ENCODE measurements around the gene SUCNR1.
"Not testable (repeated sequence)": the region's sequence is repeated elsewhere in the genome, so short reads cannot be mapped to it uniquely, and the experiment has no call there.

Gene SUCNR1

DNA sequence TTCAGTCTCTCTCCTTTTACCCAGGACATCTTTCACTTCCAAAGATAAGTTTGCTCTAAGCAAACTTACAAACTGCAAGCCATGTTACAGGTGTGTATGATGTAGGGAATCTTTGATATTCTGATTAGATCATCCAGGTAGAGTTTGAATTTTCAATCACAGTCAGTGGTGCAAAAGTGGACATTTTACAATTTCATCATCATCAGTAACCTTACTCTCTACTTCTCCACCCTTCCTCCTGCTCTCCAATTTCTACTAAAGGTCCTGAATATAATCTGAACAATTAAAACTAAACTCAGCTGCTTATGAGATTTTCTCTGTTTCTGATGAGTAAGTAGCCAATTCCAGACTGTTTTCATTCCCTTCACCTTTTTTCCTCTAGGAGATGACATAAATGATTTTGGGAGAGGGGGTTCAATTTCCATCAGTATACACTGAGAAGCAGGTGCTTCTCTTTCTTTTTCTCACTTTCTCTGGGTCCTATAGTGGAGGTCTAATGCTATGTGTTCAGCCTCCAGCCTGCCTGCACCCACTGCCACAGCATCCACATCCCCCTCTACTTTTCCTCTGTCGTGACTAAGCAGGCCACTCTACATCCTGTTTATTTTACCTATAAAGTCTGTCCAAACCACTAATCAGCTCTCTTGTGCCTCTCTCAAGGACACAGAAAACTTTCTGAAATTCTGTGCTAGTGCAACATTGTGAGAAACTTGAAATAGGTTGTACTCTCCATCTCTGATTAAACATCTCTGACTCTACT, 27.6 kb downstream of the SUCNR1 start:
- DNase-seq (ENCODE audit: low spot score) = no peak

DNA sequence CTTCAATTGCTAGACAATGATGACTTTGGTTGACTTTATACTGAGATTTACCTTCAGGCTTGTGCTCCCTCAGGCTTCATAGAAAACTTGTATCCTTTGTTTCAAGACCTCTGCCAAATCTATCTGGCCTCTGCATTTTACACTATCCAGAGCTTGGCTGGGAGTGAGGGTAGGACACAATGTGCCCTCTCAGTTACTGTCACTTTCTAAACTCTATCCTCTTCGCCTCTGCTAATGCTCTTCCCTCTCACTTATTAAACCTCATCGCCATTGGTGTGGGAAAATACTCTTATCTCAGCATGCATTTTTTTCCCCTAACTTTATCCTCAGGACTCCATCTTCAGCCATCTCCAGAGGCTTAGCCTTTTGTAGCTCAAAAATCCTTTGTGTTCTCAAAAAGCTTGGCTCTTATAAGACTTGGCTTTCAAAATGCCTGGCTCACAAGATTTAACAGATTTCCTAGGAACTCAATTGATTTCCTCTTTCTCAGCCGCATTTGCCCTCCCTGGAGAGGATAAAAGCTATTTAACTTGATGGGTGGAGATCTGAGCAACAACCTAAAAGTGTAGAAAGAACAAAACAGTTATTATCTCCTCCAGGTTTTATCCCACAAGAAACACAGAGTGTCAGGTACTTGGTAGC, 28.3 kb downstream of the SUCNR1 start:
- DNase-seq (ENCODE audit: low spot score) = no peak

DNA sequence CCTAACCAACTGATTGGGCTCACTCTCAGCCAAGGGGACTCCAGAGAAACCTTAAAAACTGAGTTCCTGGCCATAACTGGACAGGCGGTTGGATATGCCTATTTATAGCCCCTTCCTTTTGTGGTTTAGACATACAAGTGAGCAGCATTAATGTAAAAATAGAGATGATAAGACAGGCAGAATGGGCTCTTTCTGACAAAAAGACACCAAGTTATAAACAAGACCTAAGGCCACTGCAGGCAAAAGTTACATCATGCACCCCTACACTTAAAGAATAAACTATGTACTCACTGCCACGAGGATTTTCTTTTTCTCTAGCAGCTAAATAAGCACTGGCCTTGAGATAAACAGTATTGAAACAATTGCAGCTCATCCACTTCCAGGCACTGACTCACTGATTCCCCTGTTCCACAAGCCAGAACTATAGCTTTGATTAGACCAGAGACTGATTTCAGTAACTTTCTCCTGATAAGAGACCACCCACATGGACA, 30.1 kb downstream of the SUCNR1 start:
- DNase-seq (ENCODE audit: low spot score) = no peak

DNA sequence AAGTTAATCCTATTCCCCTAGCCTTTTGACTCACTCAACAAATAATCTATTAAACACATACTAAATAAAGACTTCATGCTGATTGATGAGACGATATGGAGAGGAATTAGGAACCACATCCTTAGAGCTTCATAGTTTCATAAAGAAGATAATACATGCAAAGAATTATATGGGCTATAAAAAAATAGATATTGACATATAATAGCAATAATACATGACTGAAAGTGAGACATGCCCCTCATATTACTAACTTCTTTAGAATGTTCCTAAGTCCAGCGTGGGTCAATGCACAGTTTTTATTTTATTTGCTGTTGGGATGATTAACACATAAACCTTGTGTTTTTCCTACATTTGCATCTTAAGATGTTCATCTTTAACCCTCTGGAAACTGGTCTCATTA, 32.2 kb downstream of the SUCNR1 start:
- no peak for DNase-seq (ENCODE audit: low spot score)

DNA sequence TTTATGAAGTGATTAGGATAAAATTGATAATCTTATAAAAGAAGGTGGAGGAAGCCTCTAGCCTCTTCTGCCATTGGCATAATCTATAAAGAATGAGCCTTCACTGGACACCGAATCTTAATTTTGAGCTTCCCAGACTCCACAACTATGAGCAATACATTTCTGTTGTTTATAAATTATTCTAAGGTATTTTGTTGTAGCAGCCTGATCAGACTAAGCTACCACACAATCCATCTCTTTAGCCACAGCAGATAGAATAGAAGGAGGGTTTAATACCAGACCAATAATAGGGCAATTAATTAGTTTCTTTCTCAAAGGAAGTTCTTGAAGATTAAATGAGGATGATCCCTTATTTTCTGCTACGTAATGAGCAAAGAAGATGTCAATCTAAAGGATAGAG, 33.3 kb downstream of the SUCNR1 start:
- DNase-seq (ENCODE audit: low spot score) = no peak

DNA sequence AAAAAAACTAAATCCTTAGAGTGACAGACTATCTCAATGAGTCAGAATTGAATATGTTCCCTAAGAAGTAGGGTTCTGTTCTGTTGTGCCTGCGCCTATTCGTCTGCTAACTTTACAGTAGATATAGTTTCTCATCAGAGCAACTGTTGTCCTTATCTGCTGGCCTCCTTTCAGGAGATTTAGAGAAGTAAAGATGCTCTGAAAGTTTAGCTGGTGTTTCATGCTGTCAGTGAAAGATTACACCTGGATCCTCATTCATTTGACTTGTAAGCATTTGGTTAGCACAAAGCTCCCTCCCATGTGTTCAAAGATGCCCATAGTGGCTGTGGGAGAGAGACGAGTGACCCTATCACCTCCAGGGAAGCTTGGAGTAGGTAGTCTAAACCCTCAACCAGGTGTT, 35.0 kb downstream of the SUCNR1 start:
- no peak for DNase-seq (ENCODE audit: low spot score)

DNA sequence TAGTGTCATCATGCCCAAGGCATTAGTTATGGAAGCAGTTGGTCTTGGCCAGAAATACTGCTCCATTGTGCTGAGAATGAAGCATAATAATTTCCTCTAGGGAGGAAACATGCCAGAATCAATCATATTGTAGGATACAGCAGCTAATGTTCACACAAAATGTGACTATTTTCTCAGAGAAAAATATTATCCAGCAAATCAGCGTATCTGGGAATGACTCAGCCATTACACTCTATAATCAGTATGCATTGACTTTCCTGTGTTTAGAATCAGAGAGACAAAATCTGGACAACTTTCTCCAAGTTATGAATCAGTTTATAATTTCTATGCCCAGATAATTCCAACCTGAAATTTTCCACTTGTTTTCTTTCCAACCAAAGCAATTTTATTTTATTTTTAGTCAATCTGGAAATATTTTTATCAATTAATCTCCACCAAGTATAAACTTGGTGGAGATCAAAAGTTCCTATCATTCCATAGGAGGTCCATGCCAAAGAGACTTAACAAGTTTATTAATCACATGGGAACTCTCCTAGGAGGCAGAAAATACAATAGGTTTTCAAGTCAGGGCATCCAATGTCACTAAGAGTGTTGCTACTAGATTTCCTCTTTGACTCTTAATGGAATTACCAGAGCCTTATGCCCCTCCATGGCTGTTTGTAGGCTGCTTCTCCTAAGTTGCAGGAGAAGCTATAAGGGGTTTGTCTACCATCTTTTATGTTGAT, 36.4 kb downstream of the SUCNR1 start:
- DNase-seq (ENCODE audit: low spot score) = no peak

DNA sequence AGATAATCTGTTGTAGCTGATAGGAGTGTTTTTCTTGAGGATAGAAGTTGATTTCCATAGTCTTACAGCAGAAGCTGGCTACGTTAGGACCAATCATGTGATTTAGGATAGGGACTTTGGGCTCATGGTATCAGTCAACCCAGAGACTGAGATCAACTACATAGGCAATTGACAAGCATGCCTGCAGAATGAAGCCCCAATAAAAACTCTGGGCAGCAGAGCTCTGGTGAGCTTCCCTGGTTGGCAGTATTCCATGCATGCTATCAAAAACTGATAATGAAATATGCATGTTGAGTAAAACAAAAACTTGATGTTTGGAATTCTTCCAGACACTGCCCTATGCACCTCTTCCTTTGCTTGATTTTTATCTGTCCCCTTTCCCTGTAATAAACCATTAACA, 38.0 kb downstream of the SUCNR1 start:
- no peak for DNase-seq (ENCODE audit: low spot score)

DNA sequence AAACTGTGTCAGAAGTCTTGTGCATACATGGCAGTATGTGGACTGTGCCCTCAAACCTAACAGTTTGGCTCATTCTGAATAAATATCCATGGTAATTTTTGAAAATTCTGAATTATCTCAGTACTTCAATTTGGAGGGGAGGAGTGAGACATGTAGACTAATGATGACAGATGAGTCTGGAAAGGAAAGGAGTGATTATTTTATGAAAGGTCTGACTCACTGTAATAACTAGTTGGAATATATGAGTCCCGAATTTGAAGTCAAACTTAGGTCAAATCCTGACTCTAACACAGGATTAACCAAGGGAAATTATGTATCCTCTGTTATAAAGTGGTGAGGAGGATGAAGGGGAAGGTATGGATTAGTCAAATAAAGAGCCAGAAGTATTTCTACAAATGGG, 38.6 kb downstream of the SUCNR1 start:
- peak; percentile 36 for DNase-seq (ENCODE audit: low spot score)

DNA sequence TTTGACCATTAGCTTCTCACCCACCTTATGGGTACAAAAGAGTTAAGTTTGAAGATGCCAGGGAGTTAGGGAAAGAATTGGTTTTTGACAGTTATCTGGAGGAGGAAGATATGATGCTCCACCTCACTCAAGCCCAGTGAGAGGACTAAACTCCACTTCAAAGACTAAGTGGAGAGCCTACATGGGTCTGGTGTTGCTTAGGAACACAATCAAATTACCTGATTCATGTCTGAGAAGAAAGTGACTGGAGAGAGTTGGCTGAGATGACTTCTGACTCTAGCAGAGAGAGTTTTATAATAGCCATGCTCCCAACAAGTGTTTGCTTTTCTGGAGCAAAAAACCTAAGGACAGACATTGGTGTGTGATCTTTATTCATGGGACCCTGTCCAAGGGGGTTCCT, 43.3 kb downstream of the SUCNR1 start:
- DNase-seq (ENCODE audit: low spot score) = no peak

DNA sequence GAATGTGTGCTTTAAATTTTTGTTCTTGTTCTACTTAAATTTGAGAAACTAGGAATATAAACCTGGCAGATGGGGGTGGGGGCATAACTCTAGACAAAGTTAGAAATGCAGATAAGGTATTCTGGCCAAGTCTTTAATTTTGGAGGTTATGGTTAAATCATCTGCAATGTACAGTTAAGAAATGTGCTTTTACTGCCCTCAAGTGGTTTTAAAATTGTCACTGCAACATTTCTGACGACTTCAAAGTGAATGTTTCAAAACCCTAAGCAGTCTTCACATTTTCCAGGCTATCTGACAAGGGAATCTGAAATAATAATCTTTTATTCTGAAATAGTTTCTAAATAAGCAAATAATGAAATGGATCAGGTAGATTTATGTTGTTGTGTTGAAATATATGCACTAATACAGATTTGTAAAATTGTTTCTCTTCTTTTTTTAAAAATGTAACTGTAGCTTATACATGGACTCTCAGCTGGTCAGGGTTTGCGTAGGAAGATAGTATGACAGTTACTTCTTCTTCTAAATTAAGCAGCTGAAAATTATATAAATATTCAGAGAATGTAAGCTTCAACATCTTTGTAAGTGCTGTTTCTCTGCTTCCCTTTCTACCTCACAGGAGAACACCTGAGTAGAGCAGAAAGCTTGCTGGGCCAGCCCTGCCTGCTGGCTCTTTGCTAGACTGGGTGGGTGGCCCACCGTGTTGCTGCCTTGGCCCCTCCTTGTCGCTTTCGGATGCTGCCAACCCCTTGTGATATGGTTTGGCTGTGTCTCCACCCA, 45.0 kb downstream of the SUCNR1 start:
- DNase-seq (ENCODE audit: low spot score) = no peak

DNA sequence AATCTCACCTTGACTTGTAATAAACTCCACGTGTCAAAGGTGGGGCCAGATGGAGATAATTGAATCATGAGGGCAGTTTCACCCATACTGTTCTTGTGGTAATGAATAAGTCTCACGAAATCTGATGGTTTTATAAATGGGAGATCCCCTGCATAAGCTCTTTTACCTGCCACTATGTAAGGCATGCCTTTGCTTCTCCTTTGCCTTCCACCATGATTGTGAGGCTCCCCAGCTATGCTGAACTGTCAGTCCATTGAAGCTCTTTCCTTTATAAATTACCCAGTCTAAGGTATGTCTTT, 45.5 kb downstream of the SUCNR1 start:
- no peak for DNase-seq (ENCODE audit: low spot score)

DNA sequence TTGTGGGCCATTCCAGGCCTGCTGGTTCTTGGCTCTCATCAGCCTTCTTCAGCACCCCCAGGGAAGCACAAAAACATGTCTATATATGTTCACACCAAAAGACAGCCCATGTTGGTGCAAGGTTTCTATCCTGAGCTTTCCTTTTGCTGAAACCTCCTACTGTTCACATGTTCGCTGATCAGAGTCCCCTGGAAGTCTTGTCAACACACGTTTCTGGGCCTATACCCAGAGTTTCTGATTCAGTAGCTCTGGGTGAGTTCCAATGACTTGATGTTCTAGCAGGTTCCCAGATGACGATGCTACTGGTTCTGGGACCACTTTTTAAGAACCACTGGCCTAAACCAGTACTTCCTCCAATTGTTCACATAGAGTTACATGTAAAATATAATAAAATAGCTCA, 46.0 kb downstream of the SUCNR1 start:
- no peak for DNase-seq (ENCODE audit: low spot score)

DNA sequence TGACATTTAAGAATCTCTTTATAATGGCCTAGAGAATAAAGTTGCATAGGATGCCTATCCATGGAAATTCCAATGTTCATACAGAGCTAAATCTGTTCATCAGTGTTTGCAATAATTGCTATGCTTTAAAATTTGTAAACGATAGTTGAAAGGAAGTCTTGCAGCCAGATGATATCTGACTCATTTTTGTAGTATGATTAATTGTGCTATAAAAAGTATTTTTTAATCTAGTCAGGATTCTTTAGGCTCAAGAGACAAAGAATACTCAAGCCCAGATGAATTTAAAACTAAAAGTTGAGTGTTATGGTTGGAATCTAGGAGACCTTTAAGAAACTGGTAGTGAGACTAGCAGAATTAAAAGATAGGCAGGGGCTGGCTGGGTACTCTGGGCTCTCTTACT, 50.5 kb downstream of the SUCNR1 start:
- DNase-seq (ENCODE audit: low spot score) = peak; percentile 26

DNA sequence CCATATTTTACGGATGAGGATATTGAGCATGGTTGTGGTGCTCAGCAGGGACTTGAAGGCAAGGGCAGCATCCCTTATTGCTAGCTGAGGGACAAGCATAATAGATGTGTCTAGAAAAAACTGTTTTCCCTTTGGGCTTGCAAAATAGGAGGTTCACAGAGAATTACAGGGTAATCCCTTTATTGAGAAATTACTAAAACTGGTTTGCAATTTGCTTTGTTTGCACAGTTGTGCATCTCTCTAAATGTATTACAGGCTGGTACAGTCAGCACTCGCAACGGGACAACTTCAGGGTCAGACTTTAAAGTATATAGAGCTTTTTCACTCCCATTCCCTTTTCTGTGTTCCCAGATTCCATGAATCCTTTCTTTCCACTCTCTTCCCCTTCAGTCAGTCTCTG, 51.3 kb downstream of the SUCNR1 start:
- no peak for DNase-seq (ENCODE audit: low spot score)

DNA sequence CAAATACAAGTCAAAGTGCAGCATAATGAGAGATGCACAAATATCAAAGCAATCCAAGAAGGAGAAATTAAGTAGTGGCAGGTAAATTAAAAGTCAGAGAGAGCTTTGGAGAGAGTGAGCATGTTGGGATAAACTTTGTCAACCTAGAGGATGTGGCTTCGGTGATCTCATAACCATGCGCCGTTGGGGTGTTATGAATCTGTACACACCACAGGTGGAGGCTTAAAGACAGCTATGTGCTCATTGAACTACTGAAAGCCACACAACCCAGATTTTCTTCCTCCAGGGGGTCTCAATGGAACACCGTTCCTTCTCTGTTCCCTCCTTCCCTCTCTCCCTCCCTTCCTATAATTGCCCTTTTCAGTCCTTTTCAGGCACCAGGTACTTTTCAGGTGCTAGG, 52.0 kb downstream of the SUCNR1 start:
- DNase-seq (ENCODE audit: low spot score) = no peak

DNA sequence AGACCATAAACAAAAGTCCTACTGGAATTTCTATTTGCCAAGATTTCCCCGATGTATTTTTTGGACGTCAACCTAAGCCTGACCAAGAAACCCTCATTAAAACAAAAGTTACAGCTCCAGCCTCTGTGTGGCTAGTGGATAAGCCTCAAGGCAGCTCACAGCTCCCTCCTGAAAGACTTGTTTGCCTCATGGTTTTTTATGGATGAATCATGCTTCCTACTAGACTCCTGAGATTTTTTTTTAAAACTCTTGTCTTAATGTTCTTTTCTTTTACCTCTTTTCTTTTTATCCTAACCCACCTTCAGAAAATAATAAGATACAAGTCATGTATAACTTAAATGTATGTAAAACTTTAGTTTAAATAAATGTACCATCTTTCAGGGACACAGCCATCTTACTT, 52.4 kb downstream of the SUCNR1 start:
- DNase-seq (ENCODE audit: low spot score) = peak; percentile 68

DNA sequence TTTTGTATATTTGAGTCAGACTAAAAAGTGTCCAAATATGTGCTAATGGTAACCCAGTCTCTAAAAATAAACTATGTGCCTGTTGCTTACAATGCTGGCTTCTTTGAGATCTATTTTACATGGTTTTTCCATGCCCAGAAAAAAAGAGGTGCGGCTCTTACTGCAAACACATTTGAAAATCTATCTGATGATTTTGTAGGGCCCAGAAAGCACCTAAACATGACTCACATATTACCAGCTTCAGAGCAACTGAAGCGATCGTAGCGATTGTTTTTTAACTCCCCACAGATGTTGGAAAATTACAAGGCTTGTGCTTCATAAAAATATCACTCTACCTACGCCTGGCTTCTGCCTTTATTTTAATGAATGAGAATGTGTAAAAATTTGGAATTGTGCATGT, 53.5 kb downstream of the SUCNR1 start:
- no peak for DNase-seq (ENCODE audit: low spot score)

DNA sequence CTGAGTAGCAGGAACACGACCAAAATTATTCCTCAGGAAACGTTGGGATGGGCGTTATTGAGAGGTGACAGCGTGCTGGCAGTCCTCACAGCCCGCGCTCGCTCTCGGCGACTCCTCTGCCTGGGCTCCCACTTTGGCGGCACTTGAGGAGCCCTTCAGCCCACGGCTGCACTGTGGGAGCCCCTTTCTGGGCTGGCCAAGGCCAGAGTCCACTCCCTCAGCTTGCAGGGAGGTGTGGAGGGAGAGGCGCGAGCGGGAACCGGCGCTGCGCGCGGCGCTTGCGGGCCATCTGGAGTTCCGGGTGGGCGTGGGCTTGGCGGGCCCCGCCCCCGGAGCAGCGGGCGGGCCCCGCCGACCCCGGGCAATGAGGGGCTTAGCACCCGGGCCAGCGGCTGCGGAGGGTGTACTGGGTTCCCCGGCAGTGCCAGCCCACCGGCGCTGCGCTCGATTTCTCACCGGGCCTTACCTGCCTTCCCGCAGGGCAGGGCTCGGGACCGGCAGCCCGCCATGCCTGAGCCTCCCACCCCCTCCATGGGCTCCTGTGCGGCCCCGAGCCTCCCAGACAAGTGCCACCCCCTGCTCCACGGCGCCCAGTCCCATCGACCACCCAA, 54.6 kb downstream of the SUCNR1 start:
- not testable (repeated sequence) for DNase-seq (ENCODE audit: low spot score)

DNA sequence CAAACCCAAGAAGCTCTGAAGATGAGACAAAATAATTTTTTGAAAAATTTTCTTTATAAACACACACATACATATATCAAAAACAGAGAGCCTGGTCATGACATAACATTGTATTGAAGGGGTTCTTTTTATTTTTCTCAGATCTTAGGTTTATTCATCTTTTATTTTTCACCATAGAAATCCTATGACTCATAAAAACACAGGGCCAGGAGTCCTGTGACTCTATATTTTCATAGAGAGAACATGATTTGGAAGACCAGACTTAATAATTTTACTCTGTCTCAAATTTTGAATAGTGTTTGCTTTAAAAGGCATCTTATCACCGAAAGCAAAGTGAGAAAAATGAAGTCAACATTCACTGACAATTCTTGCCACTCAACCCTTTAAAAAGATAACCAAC, 57.7 kb downstream of the SUCNR1 start:
- DNase-seq (ENCODE audit: low spot score) = peak; percentile 63

DNA sequence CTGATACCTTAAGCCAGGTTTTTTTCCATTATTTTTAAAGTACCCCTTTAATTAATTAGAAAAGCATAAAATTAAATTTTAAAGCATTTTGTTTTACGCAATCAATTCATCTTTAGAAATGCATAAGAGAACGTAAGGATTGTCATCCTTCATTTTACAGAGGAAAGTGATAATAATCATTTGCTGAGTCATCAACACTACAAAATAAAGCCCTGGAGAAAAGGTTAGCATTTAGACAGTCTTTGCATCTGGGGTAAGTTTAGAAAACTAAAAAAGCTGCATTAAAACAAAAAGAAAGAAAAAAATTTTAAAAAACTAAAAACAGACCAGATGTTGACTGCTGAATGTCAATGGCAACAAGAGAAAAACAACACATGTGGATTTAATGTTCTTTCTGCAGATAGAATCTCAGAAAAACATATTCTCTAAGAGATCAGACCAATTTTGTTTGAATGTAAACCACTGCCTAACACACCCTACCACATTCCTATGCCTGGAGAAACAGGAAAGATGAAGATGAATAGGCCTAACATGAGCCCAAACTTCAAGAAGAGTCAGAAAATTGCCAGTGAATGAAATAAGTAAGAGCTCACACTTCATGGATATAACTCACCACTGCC, 59.9 kb downstream of the SUCNR1 start:
- no peak for DNase-seq (ENCODE audit: low spot score)

Data from hepatic stellate cell (primary cell).